ENCODE data around the gene GRAMD2A.
"Not testable (repeated sequence)": the region's sequence is repeated elsewhere in the genome, so short reads cannot be mapped to it uniquely, and the experiment has no call there.

Gene GRAMD2A

GRCh38 chr15:72182673-72183072 lies 14.9 kb downstream of the GRAMD2A start:
- DNase-seq = no peak

GRCh38 chr15:72182244-72182643 lies 15.3 kb downstream of the GRAMD2A start:
- DNase-seq = no peak

GRCh38 chr15:72180761-72181324 lies 16.7 kb downstream of the GRAMD2A start:
- no peak for DNase-seq

GRCh38 chr15:72179950-72180581 lies 17.5 kb downstream of the GRAMD2A start:
- no peak for DNase-seq

GRCh38 chr15:72178976-72179585 lies 18.5 kb downstream of the GRAMD2A start:
- no peak for DNase-seq

GRCh38 chr15:72176743-72177142 lies 20.8 kb downstream of the GRAMD2A start:
- DNase-seq = no peak

- DNase-seq = no peak
Observed at GRCh38 chr15:72176159-72176558, 21.4 kb downstream of the GRAMD2A start.

GRCh38 chr15:72175186-72176044 lies 22.2 kb downstream of the GRAMD2A start:
- no peak for DNase-seq

GRCh38 chr15:72174551-72175165 lies 22.9 kb downstream of the GRAMD2A start:
- no peak for DNase-seq

- DNase-seq = no peak
Observed at GRCh38 chr15:72173864-72174550, 23.6 kb downstream of the GRAMD2A start.

GRCh38 chr15:72173401-72173800 lies 24.2 kb downstream of the GRAMD2A start:
- DNase-seq = no peak

- no peak for DNase-seq
Observed at GRCh38 chr15:72172796-72173195, 24.8 kb downstream of the GRAMD2A start.

- not testable (repeated sequence) for DNase-seq
Observed at GRCh38 chr15:72171978-72172377, 25.6 kb downstream of the GRAMD2A start.

- no peak for DNase-seq
Observed at GRCh38 chr15:72170691-72171090, 26.9 kb downstream of the GRAMD2A start.

GRCh38 chr15:72169921-72170611 lies 27.5 kb downstream of the GRAMD2A start:
- no peak for DNase-seq

- no peak for DNase-seq
Observed at GRCh38 chr15:72169236-72169920, 28.2 kb downstream of the GRAMD2A start.

GRCh38 chr15:72168808-72169190 lies 28.8 kb downstream of the GRAMD2A start:
- DNase-seq = no peak

- DNase-seq = no peak
Observed at GRCh38 chr15:72168131-72168807, 29.3 kb downstream of the GRAMD2A start.

- no peak for DNase-seq
Observed at GRCh38 chr15:72167445-72167844, 30.1 kb downstream of the GRAMD2A start.

GRCh38 chr15:72166716-72167417 lies 30.7 kb downstream of the GRAMD2A start:
- no peak for DNase-seq
